ENCODE data around the gene KY.
"Not testable (repeated sequence)": the region's sequence is repeated elsewhere in the genome, so short reads cannot be mapped to it uniquely, and the experiment has no call there.

Gene KY

GRCh38 chr3:134600206-134600605 is 50.6 kb downstream of the KY start:
- DNase-seq: no peak

DNA sequence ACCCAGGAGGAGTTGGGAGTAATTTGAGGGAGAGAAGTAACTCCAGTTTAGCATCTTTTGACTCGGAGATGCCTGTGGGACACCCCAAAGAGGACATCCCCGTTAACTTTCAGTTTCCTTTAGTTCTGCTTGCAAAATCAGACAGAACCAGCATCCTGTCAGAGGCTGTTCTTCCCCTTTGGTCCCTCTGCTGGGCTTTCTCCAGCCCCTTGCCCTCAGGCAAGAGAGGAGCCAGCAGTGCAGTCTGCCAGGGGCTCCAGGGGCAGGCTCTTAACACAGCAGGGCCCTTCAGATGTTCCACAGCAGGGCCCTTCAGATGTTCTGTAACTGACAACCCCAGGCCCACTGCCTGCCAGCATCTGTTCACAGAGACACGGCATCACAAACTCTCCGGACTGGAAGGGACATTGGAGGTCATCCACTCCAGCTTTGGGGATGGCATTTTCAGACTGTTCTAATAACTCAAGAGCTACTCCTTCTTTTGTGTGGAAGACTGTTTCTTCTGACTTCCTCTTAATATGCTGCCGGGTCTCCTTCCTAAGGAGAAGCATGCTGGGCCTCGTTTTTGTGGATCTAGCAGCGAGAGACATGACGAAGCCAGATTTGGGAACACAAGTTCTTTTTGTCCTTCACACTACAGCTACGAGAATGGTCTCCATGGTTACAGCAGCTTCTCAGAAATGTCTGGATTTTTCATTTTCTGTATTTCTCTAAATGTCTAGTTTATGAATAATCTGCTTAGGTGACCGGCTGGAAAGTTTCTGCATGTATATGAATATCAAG is 51.9 kb downstream of the KY start:
- no peak for DNase-seq

- DNase-seq: no peak
These were observed 53.3 kb downstream of the KY start for GRCh38 chr3:134597390-134597970.

DNA sequence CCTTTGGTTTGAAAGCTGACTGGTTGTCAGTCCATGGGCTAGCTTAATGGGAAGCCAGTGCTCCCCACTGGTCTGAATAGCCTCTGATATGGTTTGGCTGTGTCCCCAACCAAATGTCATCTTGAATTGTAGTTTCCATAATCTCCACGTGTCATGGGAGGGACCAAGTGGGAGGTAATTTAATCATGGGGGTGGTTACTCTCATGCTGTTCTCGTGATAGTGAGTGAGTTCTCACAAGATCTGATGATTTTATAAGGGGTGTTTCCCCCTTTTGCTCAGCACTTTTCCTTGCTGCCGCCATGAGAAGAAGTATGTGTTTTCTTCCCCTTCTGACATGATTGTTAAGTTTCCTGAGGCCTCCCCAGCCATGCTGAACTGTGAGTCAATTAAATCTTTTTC is 55.8 kb downstream of the KY start:
- DNase-seq: not testable (repeated sequence)

DNA sequence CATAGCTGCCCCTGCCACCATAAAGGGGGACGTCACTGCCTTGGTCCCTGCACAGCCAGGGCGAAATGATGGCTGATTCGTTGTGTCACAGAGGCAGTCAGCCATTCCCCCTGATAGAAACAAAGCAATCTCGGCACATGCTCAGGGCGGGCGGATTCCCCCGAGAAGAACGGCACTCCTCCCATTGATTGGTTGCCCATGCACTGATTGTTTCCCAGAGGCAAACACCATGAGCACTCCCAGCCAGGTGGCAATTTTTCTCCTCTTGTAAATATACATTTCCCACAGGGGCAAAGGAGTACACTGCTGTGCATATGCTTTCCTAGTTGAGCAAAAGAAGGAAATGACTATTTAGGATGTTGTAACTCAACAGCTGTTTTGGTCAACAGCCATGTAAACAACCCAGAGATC is 56.5 kb downstream of the KY start:
- DNase-seq: no peak

DNA sequence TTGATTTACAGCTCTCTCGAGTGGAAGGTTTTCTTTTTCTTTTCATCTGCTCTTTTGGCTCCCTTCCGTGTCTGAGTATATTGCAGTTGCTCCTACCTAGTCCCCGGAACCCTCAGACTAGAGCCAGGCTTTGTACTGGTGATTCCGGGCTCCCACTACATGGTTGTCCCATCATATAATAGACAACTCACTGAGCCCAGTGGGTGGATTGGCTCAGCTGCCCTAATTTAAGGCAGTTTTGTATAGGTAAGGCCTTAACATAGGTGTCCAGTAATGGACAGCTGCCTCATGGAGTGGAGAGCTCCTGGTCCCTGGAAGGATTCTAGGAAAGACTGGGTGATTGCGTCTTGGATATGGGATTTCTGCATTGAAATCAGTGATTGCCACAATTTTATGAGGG is 58.0 kb downstream of the KY start:
- no peak for DNase-seq

GRCh38 chr3:134590766-134591165 is 60.1 kb downstream of the KY start:
- DNase-seq: no peak

- no peak for DNase-seq
These were observed 71.6 kb downstream of the KY start for GRCh38 chr3:134579141-134579665.

GRCh38 chr3:134576831-134577230 is 74.0 kb downstream of the KY start:
- no peak for DNase-seq

DNA sequence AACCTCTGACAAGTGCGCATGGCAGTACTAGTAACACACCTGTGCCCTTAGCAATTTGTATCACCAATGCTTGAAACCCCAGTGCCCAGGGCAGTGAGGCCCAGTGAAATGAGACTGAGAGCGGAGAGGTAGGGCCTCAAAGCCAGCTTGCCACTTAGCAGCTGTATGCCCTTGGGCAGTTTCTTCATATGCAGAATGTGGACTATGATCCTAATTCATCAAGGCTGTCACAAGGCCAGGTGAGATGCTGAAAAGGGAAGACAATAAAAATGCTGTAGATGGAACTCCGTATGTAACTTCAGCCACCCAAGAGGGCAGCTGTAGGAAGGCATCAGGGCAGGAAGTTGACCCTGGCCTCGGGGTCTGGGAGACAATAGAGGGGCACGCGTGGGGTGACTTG is 74.4 kb downstream of the KY start:
- DNase-seq: no peak

- DNase-seq: not testable (repeated sequence)
These were observed 80.9 kb downstream of the KY start for GRCh38 chr3:134569899-134570298.

GRCh38 chr3:134568790-134569189 is 82.0 kb downstream of the KY start:
- DNase-seq: no peak

DNA sequence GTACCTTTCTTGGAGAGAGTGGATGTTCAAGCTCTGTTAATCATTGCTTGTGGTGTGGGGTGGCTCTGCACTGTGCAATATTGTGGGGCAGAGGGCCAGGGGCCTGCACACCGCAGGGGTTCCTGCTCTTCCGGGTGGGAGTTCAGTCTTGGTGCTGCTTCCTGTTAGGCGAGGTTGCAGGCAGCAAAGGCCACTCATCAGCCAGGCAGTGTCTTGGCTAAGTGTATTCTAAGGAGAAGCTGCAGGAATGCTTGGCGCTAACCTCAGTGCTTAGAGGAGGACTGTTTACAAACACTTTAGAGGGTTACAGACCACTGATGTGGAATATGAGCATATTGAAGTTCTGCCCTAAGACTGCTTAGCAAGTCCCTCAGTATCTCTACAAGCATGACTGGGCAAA is 83.2 kb downstream of the KY start:
- no peak for DNase-seq

- no peak for DNase-seq
These were observed 85.8 kb downstream of the KY start for GRCh38 chr3:134564991-134565390.

- DNase-seq: no peak
These were observed 87.2 kb downstream of the KY start for GRCh38 chr3:134563601-134564000.

GRCh38 chr3:134562055-134562454 is 88.8 kb downstream of the KY start:
- no peak for DNase-seq

DNA sequence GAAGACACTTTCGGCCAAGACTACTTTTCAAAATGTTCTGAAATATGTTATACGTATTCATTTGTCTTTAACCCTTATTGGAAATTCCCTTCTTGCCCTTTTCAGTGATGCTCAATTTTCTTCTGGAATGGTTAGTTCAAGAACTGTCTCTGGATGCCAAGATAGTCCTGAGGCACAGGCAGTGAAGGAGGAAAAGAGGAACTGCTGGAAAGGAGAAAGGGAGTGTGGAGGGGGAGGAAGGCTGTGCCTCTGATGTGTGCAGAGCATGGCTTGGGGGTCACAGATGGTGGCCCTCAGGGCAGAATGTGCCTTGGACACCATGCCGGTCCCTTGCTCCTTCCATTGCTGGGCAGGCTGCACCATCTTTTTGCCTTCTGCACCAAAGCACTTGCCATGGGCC is 91.2 kb downstream of the KY start:
- no peak for DNase-seq

All from activated naive CD4-positive, alpha-beta T cell (primary cell).